Measurements from ENCODE around the gene PARP11.

Gene PARP11

DNA sequence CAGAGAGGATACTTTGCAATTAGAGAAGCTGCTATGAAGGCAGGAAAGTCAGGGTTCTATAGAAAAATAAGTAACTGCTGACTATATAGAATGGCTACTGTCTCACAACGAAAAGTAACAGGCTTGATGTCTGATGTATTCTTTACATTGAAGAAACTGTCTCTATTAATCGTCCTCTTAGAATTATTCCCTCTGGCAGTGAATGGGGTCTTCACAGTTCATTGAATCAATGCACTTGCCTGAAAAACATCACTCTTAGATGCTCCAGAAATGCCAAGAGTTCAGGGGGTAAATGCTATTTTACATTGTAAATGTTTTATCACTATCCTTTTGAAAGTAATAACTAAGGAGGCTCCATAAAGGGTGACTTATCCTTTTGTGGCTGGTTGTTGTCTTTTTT lies 82.6 kb downstream of the PARP11 start:
- H3K4me1 ChIP-seq (ENCODE audit: insufficient read depth, low read length, poor library complexity, severe bottlenecking): no peaks in the 10 kb centered on the region
- H3K79me2 ChIP-seq (ENCODE audit: insufficient read depth, low read length): no peaks in the 10 kb centered on the region
- no peaks in the 10 kb centered on the region for H3K9me3 ChIP-seq (ENCODE audit: insufficient read depth, low read depth, low read length)
- no peaks in the 10 kb centered on the region for H4K20me1 ChIP-seq (ENCODE audit: insufficient read depth, low read length, poor library complexity, severe bottlenecking)
- H3F3A ChIP-seq (ENCODE audit: low read depth): no peaks in the 10 kb centered on the region
- no peaks in the 10 kb centered on the region for H3K27me3 ChIP-seq (ENCODE audit: insufficient read depth, low read length, poor library complexity, severe bottlenecking)
- H3K9me2 ChIP-seq (replicated peaks; ENCODE audit: low read depth, low read length): no peaks in the 10 kb centered on the region
- no peak overlapping the region for H3K4me3 ChIP-seq (ENCODE audit: low read length, poor library complexity, severe bottlenecking)
- H3K9ac ChIP-seq (ENCODE audit: low read depth, low read length, poor library complexity, severe bottlenecking): no peak overlapping the region
- H3K36me3 ChIP-seq (ENCODE audit: insufficient read depth, low read length): no peaks in the 10 kb centered on the region
- H2AFZ ChIP-seq (ENCODE audit: low read length): no peak overlapping the region
- H3K4me2 ChIP-seq (ENCODE audit: low read depth, low read length, poor library complexity, severe bottlenecking): no peak overlapping the region
- TF ChIP-seq CTCF (conservative IDR thresholded peaks at IDR 0.05; ENCODE audit: low read length) (no peak), EZH2phosphoT487 (IDR thresholded peaks at IDR 0.05; ENCODE audit: borderline replicate concordance) (no peak)

- H3K4me3 ChIP-seq (ENCODE audit: low read length, poor library complexity, severe bottlenecking): no peak overlapping the region
- no peak overlapping the region for H2AFZ ChIP-seq (ENCODE audit: low read length)
- H3K36me3 ChIP-seq (ENCODE audit: insufficient read depth, low read length): no peaks in the 10 kb centered on the region
- H3K9ac ChIP-seq (ENCODE audit: low read depth, low read length, poor library complexity, severe bottlenecking): no peak overlapping the region
- H3K9me3 ChIP-seq (ENCODE audit: insufficient read depth, low read depth, low read length): no peaks in the 10 kb centered on the region
- TF ChIP-seq CTCF (conservative IDR thresholded peaks at IDR 0.05; ENCODE audit: low read length): no peak
- no peak for TF ChIP-seq EZH2phosphoT487 (IDR thresholded peaks at IDR 0.05; ENCODE audit: borderline replicate concordance)
- H3K27me3 ChIP-seq (ENCODE audit: insufficient read depth, low read length, poor library complexity, severe bottlenecking): no peaks in the 10 kb centered on the region
- H3K4me2 ChIP-seq (ENCODE audit: low read depth, low read length, poor library complexity, severe bottlenecking): no peak overlapping the region
- no peaks in the 10 kb centered on the region for H3K4me1 ChIP-seq (ENCODE audit: insufficient read depth, low read length, poor library complexity, severe bottlenecking)
- no peaks in the 10 kb centered on the region for H4K20me1 ChIP-seq (ENCODE audit: insufficient read depth, low read length, poor library complexity, severe bottlenecking)
- H3K79me2 ChIP-seq (ENCODE audit: insufficient read depth, low read length): no peaks in the 10 kb centered on the region
- H3F3A ChIP-seq (ENCODE audit: low read depth): no peaks in the 10 kb centered on the region
- H3K9me2 ChIP-seq (replicated peaks; ENCODE audit: low read depth, low read length): no peaks in the 10 kb centered on the region
These were observed 83.4 kb downstream of the PARP11 start for GRCh38 chr12:3789838-3790237.

DNA sequence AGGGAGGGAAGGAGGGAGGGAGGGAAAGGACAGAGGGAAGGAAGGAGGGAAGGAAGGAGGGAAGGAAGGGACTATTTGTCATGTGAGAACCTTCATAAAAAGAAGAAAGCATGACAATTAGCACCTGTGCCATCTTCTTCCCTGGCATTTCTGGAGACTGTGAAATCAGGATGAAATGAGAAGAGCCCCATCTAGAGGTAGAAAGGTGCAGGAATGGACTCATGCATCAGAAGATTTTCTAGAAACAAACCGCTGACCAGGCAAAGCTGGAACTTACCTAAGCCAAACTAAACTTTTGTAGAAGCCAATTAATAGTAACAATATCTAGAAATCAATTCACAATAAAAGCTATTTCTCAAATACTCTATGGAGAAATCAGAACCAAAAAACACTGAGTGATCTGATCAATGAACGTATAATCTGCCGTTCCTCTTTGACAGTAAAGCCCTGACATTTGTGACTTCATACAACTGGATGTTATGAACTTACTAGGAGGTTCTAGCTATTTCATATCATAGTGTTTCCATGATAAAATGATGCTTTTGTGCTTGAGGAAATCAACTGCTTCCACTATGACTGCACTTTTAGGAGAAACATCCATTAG lies 95.9 kb downstream of the PARP11 start:
- Histone ChIP-seq H3K4me2 (ENCODE audit: low read depth, low read length, poor library complexity, severe bottlenecking) (no peak overlapping the region), H3K27me3 (ENCODE audit: insufficient read depth, low read length, poor library complexity, severe bottlenecking) (no peaks in the 10 kb centered on the region), H3K9me3 (ENCODE audit: insufficient read depth, low read depth, low read length) (no peaks in the 10 kb centered on the region)

More for the DNA sequence above, 95.9 kb downstream of the PARP11 start:
- no peaks in the 10 kb centered on the region for H3K4me1 ChIP-seq (ENCODE audit: insufficient read depth, low read length, poor library complexity, severe bottlenecking)
- no peaks in the 10 kb centered on the region for H3K79me2 ChIP-seq (ENCODE audit: insufficient read depth, low read length)
- no peaks in the 10 kb centered on the region for H3K36me3 ChIP-seq (ENCODE audit: insufficient read depth, low read length)
- TF ChIP-seq CTCF (conservative IDR thresholded peaks at IDR 0.05; ENCODE audit: low read length) (peak; percentile 87), EZH2phosphoT487 (IDR thresholded peaks at IDR 0.05; ENCODE audit: borderline replicate concordance) (no peak)
- H3K9me2 ChIP-seq (replicated peaks; ENCODE audit: low read depth, low read length): no peaks in the 10 kb centered on the region
- H3F3A ChIP-seq (ENCODE audit: low read depth): no peaks in the 10 kb centered on the region
- no peak overlapping the region for H2AFZ ChIP-seq (ENCODE audit: low read length)
- H3K9ac ChIP-seq (ENCODE audit: low read depth, low read length, poor library complexity, severe bottlenecking): no peak overlapping the region
- H4K20me1 ChIP-seq (ENCODE audit: insufficient read depth, low read length, poor library complexity, severe bottlenecking): no peaks in the 10 kb centered on the region
- H3K4me3 ChIP-seq (ENCODE audit: low read length, poor library complexity, severe bottlenecking): no peak overlapping the region
